H1 (cell line): Measurements from ENCODE around the gene SLC26A8. TPM values are rescaled to one million over a fixed set of nuclear protein-coding genes. Genes with fewer than 3 reads are reported as not detected.

Source experiments
- CTCF ChIA-PET: fragments of 300-600 bp; sonication (Branson Sonifier 250); formaldehyde crosslinking; loops from one replicate; lab custom pipeline; 2021; ENCODE audit not compliant: partially characterized antibody; lab: Charles Lee
- POLR2A ChIA-PET: fragments of 300-600 bp; sonication (Branson Sonifier 250); formaldehyde crosslinking; loops from one replicate; lab custom pipeline; 2021; ENCODE audit warnings: inconsistent platforms; ENCODE audit not compliant: partially characterized antibody; lab: Charles Lee
- DNase-seq, 2 experiments: peaks; one replicate each; pipeline versions ENCODE4 v3.0.0 to v3.0.0-alpha.2; 2010 to 2022; ENCODE audit warnings: low spot score in 2 of 2, low read depth in 1 of 2, mixed read lengths in 1 of 2
- FAIRE-seq: peaks from 2 replicates; lab custom pipeline; 2011; peaks lifted over from hg19 to GRCh38; lab: Jason Lieb, UNC
- H2AFZ ChIP-seq: 2 replicates; pipeline ENCODE4 v1.8.1; 2012; ENCODE audit warnings: low read length, inconsistent platforms
- H2AK5ac ChIP-seq: 2 replicates; pipeline ENCODE4 v1.6.1; 2013; ENCODE audit warnings: low read depth, low read length
- H2BK120ac ChIP-seq: replicated peaks from 2 replicates; pipeline ENCODE3; 2013; ENCODE audit warnings: low read depth, low read length, inconsistent platforms
- H2BK12ac ChIP-seq: 2 replicates; pipeline ENCODE4 v1.6.1; 2013; ENCODE audit warnings: low read depth, low read length
- H2BK15ac ChIP-seq: 2 replicates; pipeline ENCODE4 v1.6.1; 2013; ENCODE audit warnings: low read length
- H2BK20ac ChIP-seq: 2 replicates; pipeline ENCODE4 v1.6.1; 2013; ENCODE audit warnings: low read length
- H2BK5ac ChIP-seq: 2 replicates; pipeline ENCODE4 v1.6.1; 2013; ENCODE audit warnings: low read depth, low read length
- H3K14ac ChIP-seq: 2 replicates; pipeline ENCODE4 v1.6.1; 2013; ENCODE audit warnings: inconsistent platforms; ENCODE audit not compliant: insufficient read length
- H3K18ac ChIP-seq: 2 replicates; pipeline ENCODE4 v1.6.1; 2013; ENCODE audit warnings: low read length; ENCODE audit errors: extremely low read depth
- H3K23ac ChIP-seq: 2 replicates; pipeline ENCODE4 v1.6.1; 2013; ENCODE audit warnings: inconsistent platforms; ENCODE audit not compliant: insufficient read length
- H3K23me2 ChIP-seq: 2 replicates; pipeline ENCODE4 v1.6.1; 2013; ENCODE audit warnings: low read depth, low read length
- H3K27ac ChIP-seq: 2 replicates; pipeline ENCODE4 v1.6.1; 2011; ENCODE audit warnings: low read depth, low read length, inconsistent platforms
- H3K27me3 ChIP-seq, 4 experiments: replicated peaks in 1 of 4; 1 replicate in 1 of 4; 2 replicates in 3 of 4; pipeline versions ENCODE4 v1.6.1 to v1.8.1; 2011 to 2013; ENCODE audit warnings: low read length in 3 of 4, mild to moderate bottlenecking in 3 of 4, inconsistent platforms in 2 of 4, mixed read lengths in 2 of 4, moderate library complexity in 1 of 4; ENCODE audit not compliant: control insufficient read depth in 3 of 4, insufficient read depth in 3 of 4; ENCODE audit errors: extremely low read depth in 1 of 4
- H3K36me3 ChIP-seq, 4 experiments: 2 replicates each; pipeline versions ENCODE4 v1.6.1 to v1.8.1; 2011 to 2013; ENCODE audit warnings: mild to moderate bottlenecking in 4 of 4, low read length in 3 of 4, moderate library complexity in 2 of 4, control low read depth in 1 of 4, inconsistent platforms in 1 of 4; ENCODE audit not compliant: insufficient read depth in 4 of 4, control insufficient read depth in 2 of 4
- H3K4ac ChIP-seq: replicated peaks from 2 replicates; pipeline ENCODE3; 2013; ENCODE audit warnings: low read length, low read depth, mixed read lengths, inconsistent platforms; ENCODE audit not compliant: insufficient read length
- H3K4me1 ChIP-seq, 4 experiments: replicated peaks in 1 of 4; 1 replicate in 1 of 4; 2 replicates in 3 of 4; pipeline versions ENCODE4 v1.6.1 to v1.8.1; 2011 to 2013; ENCODE audit warnings: low read length in 3 of 4, inconsistent platforms in 2 of 4, mixed read lengths in 1 of 4; ENCODE audit not compliant: insufficient read depth in 4 of 4, control insufficient read depth in 3 of 4
- H3K4me2 ChIP-seq, 2 experiments: 2 replicates each; pipeline versions ENCODE4 v1.6.1 to v1.8.1; 2011 to 2013; ENCODE audit warnings: low read depth in 2 of 2, low read length in 2 of 2, control low read depth in 1 of 2, inconsistent platforms in 1 of 2, mild to moderate bottlenecking in 1 of 2; ENCODE audit not compliant: insufficient read depth in 1 of 2
- H3K4me3 ChIP-seq, 4 experiments: fragments of 200-600, 300-600 bp in 1 of 4; sonication (generic), shearing (Covaris generic), sonication (Bioruptor Twin) in 1 of 4; 2 replicates each; pipeline versions ENCODE4 v1.5.1 to v1.8.1; 2011 to 2016; ENCODE audit warnings: low read length in 4 of 4, low read depth in 3 of 4, control low read depth in 2 of 4, inconsistent platforms in 2 of 4, mild to moderate bottlenecking in 2 of 4, mixed read lengths in 1 of 4, moderate library complexity in 1 of 4; ENCODE audit not compliant: insufficient read depth in 2 of 4; ENCODE audit errors: extremely low read depth in 1 of 4
- H3K56ac ChIP-seq: replicated peaks from 2 replicates; pipeline ENCODE3; 2013; ENCODE audit warnings: low read depth, mild to moderate bottlenecking, mixed read lengths, low read length, inconsistent platforms; ENCODE audit not compliant: insufficient read length
- H3K79me1 ChIP-seq: 2 replicates; pipeline ENCODE4 v1.6.1; 2013; ENCODE audit warnings: low read depth, low read length, control low read depth
- H3K79me2 ChIP-seq, 2 experiments: 2 replicates each; pipeline versions ENCODE4 v1.6.1 to v1.8.1; 2012 to 2013; ENCODE audit warnings: low read length in 2 of 2, mild to moderate bottlenecking in 2 of 2, inconsistent platforms in 1 of 2; ENCODE audit not compliant: insufficient read depth in 2 of 2, control insufficient read depth in 1 of 2
- H3K9ac ChIP-seq, 4 experiments: replicated peaks in 1 of 4; 1 replicate in 1 of 4; 2 replicates in 3 of 4; pipeline versions ENCODE4 v1.6.1 to v1.8.1; 2011 to 2013; ENCODE audit warnings: low read depth in 3 of 4, low read length in 3 of 4, control low read depth in 2 of 4, mild to moderate bottlenecking in 2 of 4, moderate library complexity in 2 of 4, inconsistent platforms in 1 of 4; ENCODE audit errors: extremely low read depth in 1 of 4
- H3K9me3 ChIP-seq, 2 experiments: 2 replicates each; pipeline versions ENCODE4 v1.6.1 to v1.8.1; 2012 to 2013; ENCODE audit warnings: mild to moderate bottlenecking in 2 of 2, moderate library complexity in 2 of 2, control low read depth in 1 of 2, inconsistent platforms in 1 of 2, low read depth in 1 of 2, low read length in 1 of 2, mixed read lengths in 1 of 2; ENCODE audit not compliant: insufficient read depth in 2 of 2
- H4K20me1 ChIP-seq, 2 experiments: replicated peaks in 1 of 2; 2 replicates each; pipeline versions ENCODE3 to v1.8.1; 2011 to 2013; ENCODE audit warnings: inconsistent platforms in 2 of 2, low read length in 2 of 2, mild to moderate bottlenecking in 1 of 2; ENCODE audit not compliant: insufficient read depth in 2 of 2, control insufficient read depth in 1 of 2
- H4K5ac ChIP-seq: 2 replicates; pipeline ENCODE4 v1.6.1; 2013; ENCODE audit warnings: low read length, low read depth, mixed read lengths, inconsistent platforms; ENCODE audit not compliant: insufficient read length
- H4K8ac ChIP-seq: 2 replicates; pipeline ENCODE4 v1.8.0; 2013; ENCODE audit warnings: mild to moderate bottlenecking, moderate library complexity, low read length, inconsistent platforms; ENCODE audit not compliant: insufficient read depth; ENCODE audit errors: extremely low read depth
- H4K91ac ChIP-seq: replicated peaks from 2 replicates; pipeline ENCODE3; 2013; ENCODE audit warnings: low read length, mixed read lengths, inconsistent platforms; ENCODE audit not compliant: insufficient read length
- ATF2 ChIP-seq: IDR thresholded peaks from 2 replicates; pipeline ENCODE4 v1.6.1; 2012; ENCODE audit warnings: low read length, inconsistent platforms
- BRCA1 ChIP-seq: IDR thresholded peaks from 2 replicates; pipeline ENCODE4 v1.6.1; 2012; ENCODE audit warnings: low read depth, low read length, improper control_type of control experiment
- HDAC6 ChIP-seq: IDR thresholded peaks from one replicate; pipeline ENCODE4 v1.7.1; 2012; ENCODE audit warnings: low read depth, mild to moderate bottlenecking, inconsistent platforms, low read length, moderate library complexity
- KDM1A ChIP-seq: fragments of 200-600, 300-600 bp; sonication (generic); IDR thresholded peaks from 2 replicates; pipeline ENCODE4 v1.7.1; 2016; ENCODE audit warnings: mild to moderate bottlenecking, low read length, borderline replicate concordance
- KDM5A ChIP-seq: fragments of 200-600 bp; IDR thresholded peaks from 2 replicates; pipeline ENCODE4 v1.7.1; 2012; ENCODE audit warnings: mild to moderate bottlenecking, low read length, inconsistent platforms, mixed read lengths
- WGBS, 2 experiments: shearing (Covaris generic) in 1 of 2; methylation state at CpG; one replicate each; pipeline versions ENCODE4 v1.1.6 to v1.1.7; 2013 to 2015; ENCODE audit warnings: low lambda C conversion rate in 2 of 2, mixed read lengths in 2 of 2, inconsistent platforms in 1 of 2, low coverage in 1 of 2, missing lambda C conversion rate in 1 of 2; ENCODE audit not compliant: insufficient replicate concordance in 2 of 2, insufficient coverage in 1 of 2, insufficient read length in 1 of 2; ENCODE audit errors: extremely low coverage in 1 of 2, missing lambda C conversion rate in 1 of 2; 5-methylcytosine and 5-hydroxymethylcytosine counted together
- polyA plus RNA-seq, 7 experiments: library from polyadenylated mRNA; depleted of rRNA in 3 of 7; stranded (reverse) in 5 of 7; unstranded in 2 of 7; fragments of >200 nt in 5 of 7; fragments of 200-250 nt in 2 of 7; gene quantifications; 1 replicate in 5 of 7; 2 replicates in 1 of 7; 4 replicates in 1 of 7; pipeline versions ENCODE4 v1.2.1 to v1.2.3, GENCODE V29; 2011 to 2013; ENCODE audit warnings: missing spikeins in 2 of 7, mixed read lengths in 2 of 7
- total RNA-seq: library from RNA; stranded (reverse); fragmentation: NEBNext Ultra II Directional; extraction: Animal tissue kit (Norgen Biotek cat#: 25700); gene quantifications from 2 replicates; pipeline ENCODE4 v1.2.1, GENCODE V29; 2021

The SLC26A8 gene
- total and polyA plus RNA-seq, 2 of the 8 experiments (the other 6 are each of a cell fraction or from before 2014, with no cell fraction given): 0.56 to 0.57 TPM

- Histone ChIP-seq H4K91ac (no peak overlapping the region), H2BK5ac (no peak overlapping the region), H2BK120ac (no peak overlapping the region), H3K23me2 (no peaks in the 10 kb centered on the region), H4K8ac (no peak overlapping the region), H3K9ac (no peak overlapping the region), H2AFZ (no peak overlapping the region), H3K27ac (no peak overlapping the region), H3K79me2 (peaks cover 0 to 5% of the 10 kb centered on the region in 2 experiments; a peak in 1 of 4 replicates), H2BK15ac (no peak overlapping the region), H2BK20ac (no peak overlapping the region), H2BK12ac (no peak overlapping the region), H3K4me3 (no peak overlapping the region), H4K5ac (no peak overlapping the region), H3K36me3 (peaks cover 0 to 17% (median 3%) of the 10 kb centered on the region in 4 experiments; a peak in 3 of 8 replicates), H3K18ac (no peak overlapping the region), H3K9me3 (no peaks in the 10 kb centered on the region), H3K27me3 (no peaks in the 10 kb centered on the region), H3K79me1 (peaks cover 4% of the 10 kb centered on the region; the same call in 1 of the 2 replicates), H3K4me2 (no peak overlapping the region), H3K14ac (no peak overlapping the region), H3K56ac (no peak overlapping the region), H3K4ac (no peak overlapping the region), H2AK5ac (no peak overlapping the region), H4K20me1 (peaks cover 3% of the 10 kb centered on the region in 2 experiments), H3K23ac (no peak overlapping the region), H3K4me1 (no peaks in the 10 kb centered on the region)
- no peak for FAIRE-seq
- 91% methylated on average over 1 of the region's 1 CpG; no CpG with 5 or more reads in 1 of the 2 experiments for WGBS, 2 experiments
- ChIA-PET POLR2A (interaction anchor here (0.6 to 0.9 kb wide), 2 partner anchors 29 to 30 kb away, joined by 3 to 4 read pairs; partner anchors contain the start of gene MAPK14), CTCF (interaction anchor here (1.6 kb wide), 1 partner anchor 39 kb away, joined by 3 read pairs; no protein-coding TSS in a partner anchor)
- TF ChIP-seq KDM1A: no peak
- TF ChIP-seq HDAC6: no peak
- TF ChIP-seq KDM5A: no peak
- TF ChIP-seq BRCA1: no peak
- no peak for TF ChIP-seq ATF2
- DNase-seq: no peak
Observed at GRCh38 chr6:36056178-36056577, 31.7 kb upstream of the SLC26A8 start.
